GM10248 (cell line): ENCODE data around the gene DRC7.

Source experiments
- CTCF ChIA-PET: fragments of 300-600 bp; sonication (Branson Sonifier 250); formaldehyde crosslinking; extraction: SDS; loops from one replicate; lab custom pipeline; 2021; ENCODE audit warnings: antibody characterized with exemption; lab: Yijun Ruan, JAX
- POLR2A ChIA-PET: fragments of 350-650 bp; sonication (Branson Sonifier 250); formaldehyde crosslinking; extraction: SDS; loops from one replicate; lab custom pipeline; 2020; ENCODE audit warnings: antibody characterized with exemption; lab: Yijun Ruan, JAX
- DNase-seq: peaks from one replicate; pipeline ENCODE4 v3.0.0; 2012; ENCODE audit errors: extremely low spot score
- TF ChIP-seq, protein P1 (sequence below): IDR thresholded peaks from 2 replicates; pipeline ENCODE4 v1.5.1; 2012; ENCODE audit warnings: mild to moderate bottlenecking, low read depth; ENCODE audit errors: extremely low read depth, missing control alignments, control extremely low read depth

Gene DRC7

DNA sequence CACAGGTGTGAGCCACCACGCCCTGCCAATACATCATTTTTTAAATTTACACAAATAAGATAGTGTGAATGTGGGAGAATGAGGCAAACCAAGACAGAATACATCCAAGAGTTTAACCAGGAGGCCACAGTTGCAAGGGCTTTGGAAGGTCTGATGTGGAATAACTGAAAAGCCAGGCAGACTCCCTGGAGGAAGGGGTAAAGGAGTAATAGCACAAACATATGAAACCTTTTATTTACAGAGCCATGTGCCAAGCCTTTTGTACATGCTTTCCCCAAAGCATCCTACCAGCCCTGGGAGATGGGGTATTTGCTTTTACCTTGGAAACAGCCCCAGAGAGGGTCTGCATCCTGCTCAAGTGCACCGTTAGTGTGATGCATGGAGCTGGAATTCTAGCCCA, 21.8 kb upstream of the DRC7 start:
- ChIA-PET CTCF (interaction anchor here (0.7 to 1.8 kb wide), 6 partner anchors 9 to 98 kb away, joined by 3 to 4 read pairs (median 4); no protein-coding TSS in a partner anchor), POLR2A (no interaction called here)
- no peak for DNase-seq
- TF ChIP-seq, protein P1, sequence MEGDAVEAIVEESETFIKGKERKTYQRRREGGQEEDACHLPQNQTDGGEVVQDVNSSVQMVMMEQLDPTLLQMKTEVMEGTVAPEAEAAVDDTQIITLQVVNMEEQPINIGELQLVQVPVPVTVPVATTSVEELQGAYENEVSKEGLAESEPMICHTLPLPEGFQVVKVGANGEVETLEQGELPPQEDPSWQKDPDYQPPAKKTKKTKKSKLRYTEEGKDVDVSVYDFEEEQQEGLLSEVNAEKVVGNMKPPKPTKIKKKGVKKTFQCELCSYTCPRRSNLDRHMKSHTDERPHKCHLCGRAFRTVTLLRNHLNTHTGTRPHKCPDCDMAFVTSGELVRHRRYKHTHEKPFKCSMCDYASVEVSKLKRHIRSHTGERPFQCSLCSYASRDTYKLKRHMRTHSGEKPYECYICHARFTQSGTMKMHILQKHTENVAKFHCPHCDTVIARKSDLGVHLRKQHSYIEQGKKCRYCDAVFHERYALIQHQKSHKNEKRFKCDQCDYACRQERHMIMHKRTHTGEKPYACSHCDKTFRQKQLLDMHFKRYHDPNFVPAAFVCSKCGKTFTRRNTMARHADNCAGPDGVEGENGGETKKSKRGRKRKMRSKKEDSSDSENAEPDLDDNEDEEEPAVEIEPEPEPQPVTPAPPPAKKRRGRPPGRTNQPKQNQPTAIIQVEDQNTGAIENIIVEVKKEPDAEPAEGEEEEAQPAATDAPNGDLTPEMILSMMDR, result no peak

DNA sequence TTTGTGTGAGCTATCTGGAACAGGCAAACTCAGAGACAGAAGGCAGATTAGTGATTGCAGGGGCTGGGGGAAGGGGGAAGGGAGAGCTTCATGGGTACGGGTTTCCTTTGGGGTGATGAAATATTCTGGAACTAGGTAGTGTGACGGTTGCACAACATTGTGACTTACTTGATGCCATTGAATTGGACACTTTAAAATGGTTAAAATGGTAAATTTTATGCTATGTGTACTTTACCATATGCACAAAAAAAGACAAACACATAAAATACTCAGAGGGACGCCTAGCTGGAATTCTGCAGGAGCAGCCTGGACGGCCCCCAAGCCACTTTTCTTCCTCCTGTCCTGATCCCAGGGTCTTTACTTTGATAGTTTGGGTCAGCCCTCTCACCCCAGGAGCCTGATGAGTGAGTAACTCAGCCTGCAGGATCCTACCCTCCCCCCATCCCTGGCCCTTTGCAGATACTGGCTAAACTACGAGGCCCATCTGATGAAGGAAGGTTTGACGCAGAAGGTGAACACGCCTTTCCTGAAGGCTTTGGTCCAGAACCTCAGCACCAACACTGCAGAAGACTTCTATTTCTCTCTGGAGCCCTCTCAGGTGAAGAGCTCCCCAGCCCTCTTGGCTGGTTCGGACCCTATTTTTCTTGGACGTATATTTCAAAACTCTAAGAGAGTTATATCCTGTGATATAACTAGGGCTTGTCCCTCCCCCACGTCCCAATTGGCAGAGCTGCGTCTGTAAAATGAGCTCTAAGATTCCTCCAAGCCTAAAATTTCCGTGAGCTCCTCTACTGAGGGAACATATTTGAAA, 18.7 kb upstream of the DRC7 start:
- no peak for DNase-seq
- ChIA-PET POLR2A (no interaction called here), CTCF (interaction anchor here (1.2 to 2.6 kb wide), 3 partner anchors 28 to 85 kb away, joined by 3 to 8 read pairs (median 6); no protein-coding TSS in a partner anchor)
- TF ChIP-seq, protein P1, result no peak

- ChIA-PET POLR2A (no interaction called here), CTCF (interaction anchor here (1.2 to 2.6 kb wide), 2 partner anchors 35 to 86 kb away, joined by 3 to 8 read pairs; no protein-coding TSS in a partner anchor)
- TF ChIP-seq, protein P1, result no peak
- no peak for DNase-seq
Observed at GRCh38 chr16:57676553-57677085, 18.0 kb upstream of the DRC7 start.

- TF ChIP-seq, protein P1, result no peak
- CTCF ChIA-PET, result interaction anchor here (0.7 to 2.7 kb wide), 3 partner anchors 28 to 316 kb away, joined by 3 to 8 read pairs (median 4); no protein-coding TSS in a partner anchor
- POLR2A ChIA-PET, result no interaction called here
- no peak for DNase-seq
Observed at GRCh38 chr16:57677622-57678369, 16.8 kb upstream of the DRC7 start.

DNA sequence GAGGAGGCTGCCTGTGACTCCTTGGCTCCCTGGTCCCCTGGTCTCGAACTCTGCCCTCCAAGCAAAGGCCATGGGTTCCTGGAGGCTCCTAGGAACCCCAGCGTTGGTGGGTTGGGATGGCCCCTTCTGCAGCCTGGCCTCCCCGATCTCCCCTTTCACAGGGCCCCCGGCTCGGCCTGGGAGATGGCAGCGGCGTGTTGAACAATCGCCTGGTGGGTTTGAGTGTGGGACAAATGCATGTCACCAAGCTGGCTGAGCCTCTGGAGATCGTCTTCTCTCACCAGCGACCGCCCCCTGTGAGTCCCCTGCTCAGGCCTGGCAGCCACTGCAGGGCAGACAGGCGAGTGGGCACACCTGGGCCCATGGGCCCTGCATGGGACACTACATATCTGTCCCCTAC, 15.6 kb upstream of the DRC7 start:
- CTCF ChIA-PET, result interaction anchor here (2.7 kb wide), 1 partner anchor 103 kb away, joined by 8 read pairs; no protein-coding TSS in a partner anchor
- TF ChIP-seq, protein P1, result no peak
- no peak for DNase-seq
- POLR2A ChIA-PET, result no interaction called here

DNA sequence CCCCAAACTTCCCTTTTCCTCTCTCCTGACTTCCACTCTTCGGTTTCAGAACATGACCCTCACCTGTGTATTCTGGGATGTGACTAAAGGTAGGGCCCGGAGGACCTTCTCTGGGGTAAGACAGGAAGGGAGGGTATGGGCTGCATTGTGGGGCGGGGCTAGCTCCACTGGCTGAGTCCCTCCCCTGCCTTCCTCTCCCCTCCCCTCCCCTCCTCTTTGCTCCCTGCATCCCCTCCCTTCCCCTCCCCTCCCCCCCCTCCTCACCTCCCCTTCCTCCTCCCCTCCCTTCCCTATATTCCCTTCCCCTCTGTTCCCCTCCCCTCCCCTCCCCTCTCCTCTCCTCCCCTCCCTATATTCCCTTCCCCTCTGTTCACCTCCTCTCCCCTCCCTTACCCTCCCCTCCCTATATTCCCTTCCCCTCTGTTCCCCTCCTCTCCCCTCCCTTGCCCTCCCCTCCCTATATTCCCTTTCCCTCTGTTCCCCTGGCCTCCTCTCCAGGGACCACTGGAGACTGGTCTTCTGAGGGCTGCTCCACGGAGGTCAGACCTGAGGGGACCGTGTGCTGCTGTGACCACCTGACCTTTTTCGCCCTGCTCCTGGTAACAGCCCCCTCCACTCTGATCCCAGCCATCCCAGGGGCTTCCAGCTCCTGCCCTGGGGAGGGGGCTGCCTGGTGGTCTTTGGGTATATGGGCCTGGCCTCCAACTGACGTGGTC, 14.7 kb upstream of the DRC7 start:
- no peak for DNase-seq
- TF ChIP-seq, protein P1, result no peak
- CTCF ChIA-PET, result interaction anchor here (2.7 kb wide), 1 partner anchor 104 kb away, joined by 8 read pairs; no protein-coding TSS in a partner anchor
- POLR2A ChIA-PET, result no interaction called here
